GM21723 (cell line): ENCODE results near the gene RUNX1.
"Not testable (repeated sequence)": the region's sequence is repeated elsewhere in the genome, so short reads cannot be mapped to it uniquely, and the experiment has no call there.

ENCODE experiments used
- ATAC-seq: cut with Tn5 transposase; IDR thresholded peaks from one replicate; pipeline ENCODE4 v1.9.1; 2021; ENCODE audit warnings: mild to moderate bottlenecking, moderate library complexity; ENCODE audit not compliant: unreplicated experiment

RUNX1 gene

DNA sequence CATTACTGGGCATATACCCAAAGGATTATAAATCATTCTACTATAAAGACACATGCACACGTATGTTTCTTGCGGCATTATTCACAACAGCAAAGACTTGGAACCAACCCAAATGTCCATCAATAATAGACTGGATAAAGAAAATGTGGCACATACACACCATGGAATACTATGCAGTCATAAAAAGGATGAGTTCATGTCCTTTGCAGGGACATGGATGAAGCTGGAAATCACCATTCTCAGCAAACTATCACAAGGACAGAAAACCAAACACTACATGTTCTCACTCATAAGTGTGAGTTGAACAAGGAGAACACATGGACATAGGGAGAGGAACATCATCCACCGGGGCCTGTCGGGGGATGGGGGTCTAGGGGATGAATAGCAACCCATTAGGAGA lies 97.2 kb downstream of the RUNX1 start:
- ATAC-seq, result not testable (repeated sequence)

DNA sequence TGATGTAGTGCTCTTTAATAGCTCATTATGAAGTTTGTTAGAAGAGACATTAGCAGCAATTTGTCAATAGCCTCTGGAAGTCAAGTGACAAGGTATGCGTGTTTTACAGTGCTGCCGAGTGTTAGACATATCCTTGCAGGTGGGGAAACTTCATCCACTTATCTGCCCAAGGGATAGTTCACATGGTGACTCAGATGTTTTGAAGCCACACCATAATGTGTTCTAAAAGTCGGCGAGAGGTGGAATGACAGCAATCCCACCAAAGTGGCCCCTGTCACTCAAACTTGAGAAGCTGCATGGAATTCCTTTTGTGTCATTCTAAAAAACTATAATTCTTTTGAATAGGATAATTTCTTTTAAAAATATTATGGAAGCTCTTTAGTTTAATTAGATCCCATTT lies 98.1 kb downstream of the RUNX1 start:
- ATAC-seq, result no peak

DNA sequence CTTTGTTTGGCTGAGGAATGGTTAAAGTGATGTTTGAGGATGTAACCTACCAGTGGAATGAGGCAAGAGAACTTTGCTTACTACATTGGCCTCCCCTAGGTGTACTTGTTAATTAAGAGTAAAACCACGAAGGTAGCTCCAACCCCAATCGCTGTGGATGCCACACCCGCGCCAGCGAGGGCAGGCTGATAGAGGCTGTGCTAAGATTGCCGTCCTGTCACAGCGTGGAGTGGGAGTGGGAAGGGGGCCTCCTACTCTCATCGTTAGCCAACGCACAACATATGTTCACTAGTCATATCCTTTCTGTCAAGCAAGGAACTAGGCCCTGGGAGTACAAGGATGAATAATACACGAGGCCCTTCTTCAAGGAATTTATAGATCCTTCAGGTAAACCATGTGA lies 99.6 kb downstream of the RUNX1 start:
- ATAC-seq, result no peak

DNA sequence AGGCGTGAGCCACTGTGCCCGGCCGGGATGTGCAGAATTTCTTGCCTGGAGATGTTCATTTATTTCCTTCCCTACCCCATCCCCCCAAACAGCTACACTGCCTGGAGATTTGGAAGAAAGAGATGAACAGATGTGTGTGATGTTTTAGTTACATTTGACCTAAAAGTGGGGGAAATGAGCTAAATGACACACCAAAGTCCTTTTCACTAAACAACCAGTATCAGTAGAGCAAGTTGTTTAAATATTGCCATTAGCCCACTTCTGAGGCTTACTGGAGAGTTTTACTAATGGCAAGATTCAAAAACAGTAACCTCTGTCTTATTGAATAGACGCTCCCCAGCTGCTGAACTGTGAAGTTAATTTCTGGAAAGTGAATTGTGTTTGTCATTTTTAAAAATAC lies 100.1 kb downstream of the RUNX1 start:
- ATAC-seq, result no peak

DNA sequence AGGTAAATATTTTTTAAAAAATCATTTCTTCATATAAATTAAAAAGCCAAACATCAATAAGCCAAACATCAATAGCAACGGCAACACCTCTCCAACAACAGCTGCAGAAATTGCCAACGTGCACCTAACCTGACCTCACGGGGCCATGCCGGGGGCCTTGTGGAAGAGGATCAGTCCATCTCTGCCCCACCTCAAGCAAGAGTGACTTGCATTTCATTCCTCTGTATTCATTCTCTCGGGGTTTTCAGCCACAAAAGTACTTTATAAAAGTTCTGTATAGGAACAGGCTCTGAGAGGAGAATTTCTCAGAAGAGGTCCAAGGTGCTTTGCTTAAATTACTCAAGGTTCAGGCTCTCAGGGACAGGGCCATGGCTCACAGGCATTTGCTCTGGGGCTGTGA lies 100.9 kb downstream of the RUNX1 start:
- no peak for ATAC-seq

DNA sequence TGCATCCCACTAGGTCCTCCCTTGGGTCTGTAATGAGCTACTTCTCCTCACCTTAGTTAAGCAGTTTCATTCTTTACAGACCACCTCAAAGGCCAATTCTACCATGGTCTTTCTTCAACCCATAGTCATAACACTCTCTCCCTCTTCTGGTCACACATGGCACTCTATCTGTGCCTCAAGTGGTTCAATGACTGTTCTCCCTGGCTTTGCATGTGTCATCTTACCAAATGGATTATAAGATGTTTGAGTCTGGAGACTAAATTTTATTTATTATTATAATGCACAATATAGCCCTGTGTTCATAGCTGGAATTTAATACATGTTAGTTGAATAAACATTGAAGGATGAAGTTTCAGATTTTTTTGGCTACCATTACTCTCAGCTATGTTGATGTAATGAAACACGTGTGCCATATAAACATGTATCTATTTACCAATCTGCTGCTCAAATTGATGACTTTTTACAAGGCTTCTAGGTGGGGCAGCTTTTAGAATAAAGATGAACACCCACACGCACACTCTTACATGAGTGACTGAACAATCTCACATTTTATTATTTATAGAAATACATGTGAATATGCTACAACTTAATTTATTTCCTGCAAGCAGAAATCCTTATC lies 102.1 kb downstream of the RUNX1 start:
- ATAC-seq, result no peak

DNA sequence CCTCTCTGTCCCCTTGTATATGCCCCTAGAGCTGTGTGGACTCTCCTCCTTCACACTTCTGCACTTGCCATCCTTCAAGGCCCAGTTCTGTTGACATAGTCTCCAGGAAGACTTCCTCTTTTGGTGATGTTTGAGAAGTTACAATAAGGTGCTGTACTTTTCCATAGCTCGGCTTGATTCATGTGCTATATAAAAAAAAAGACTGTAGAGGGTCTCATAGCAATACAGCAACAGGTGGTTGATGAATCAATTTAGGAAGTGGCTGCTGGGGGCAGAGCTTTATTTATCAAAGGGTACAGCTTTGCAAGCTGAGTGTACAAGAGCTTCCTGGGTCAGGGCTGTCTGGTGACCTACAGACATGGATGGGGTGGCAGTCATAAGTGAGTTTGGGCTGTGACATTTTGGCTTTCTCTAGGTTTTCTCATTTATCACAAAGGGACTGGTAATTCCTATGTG lies 102.7 kb downstream of the RUNX1 start:
- ATAC-seq, result no peak

DNA sequence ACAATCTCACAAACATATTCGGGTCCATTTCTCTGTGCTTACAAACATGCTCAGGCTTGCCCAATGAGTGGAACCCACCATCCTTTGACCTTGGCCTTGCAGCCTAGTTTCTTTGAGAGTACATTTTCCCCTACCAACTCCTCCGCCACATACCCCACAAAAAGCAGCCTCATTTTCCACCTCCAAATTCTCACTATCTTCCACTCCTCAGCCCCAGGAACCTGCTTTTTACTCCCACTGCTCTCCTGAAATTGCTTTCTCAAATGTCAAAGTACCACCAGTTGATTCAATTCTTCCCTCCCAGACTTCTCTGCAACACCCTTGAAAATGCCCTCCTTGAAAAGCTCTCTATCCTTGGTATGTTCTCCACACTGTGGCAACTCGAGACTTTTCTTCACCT lies 103.8 kb downstream of the RUNX1 start:
- ATAC-seq, result no peak

DNA sequence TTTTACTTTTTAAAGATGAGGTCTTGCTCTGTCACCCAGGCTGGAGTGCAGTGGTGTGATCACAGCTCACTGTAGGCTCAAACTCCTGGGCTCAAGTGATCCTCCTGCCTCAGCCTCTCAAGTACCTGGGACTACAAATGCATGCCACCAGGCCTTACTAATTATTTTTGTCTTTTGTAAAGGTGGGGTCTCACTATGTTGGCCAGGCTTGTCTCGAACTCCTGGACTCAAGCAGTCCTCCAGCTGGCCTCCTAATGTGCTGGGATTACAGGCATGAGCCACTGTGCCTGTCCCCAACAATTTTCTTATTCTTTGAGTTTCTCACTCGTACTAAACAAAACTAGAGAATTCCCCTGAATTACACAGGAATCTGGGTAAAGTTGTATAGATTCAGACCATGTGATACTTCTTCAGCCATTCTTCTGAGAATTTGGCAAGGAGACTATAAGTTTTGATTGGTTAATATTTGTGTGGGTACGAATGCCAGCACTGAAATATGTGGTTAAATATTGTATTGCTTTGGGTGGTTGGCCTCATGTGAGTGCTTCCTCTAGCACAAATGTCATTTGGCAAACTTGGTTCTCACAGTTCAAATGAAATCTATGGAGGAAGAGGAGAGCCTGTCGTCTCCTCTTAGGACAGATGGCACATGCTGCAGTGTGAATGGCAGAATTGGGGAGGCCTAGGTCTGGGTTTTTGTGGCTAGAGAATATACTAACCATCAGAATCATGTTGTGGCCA lies 104.9 kb downstream of the RUNX1 start:
- no peak for ATAC-seq

DNA sequence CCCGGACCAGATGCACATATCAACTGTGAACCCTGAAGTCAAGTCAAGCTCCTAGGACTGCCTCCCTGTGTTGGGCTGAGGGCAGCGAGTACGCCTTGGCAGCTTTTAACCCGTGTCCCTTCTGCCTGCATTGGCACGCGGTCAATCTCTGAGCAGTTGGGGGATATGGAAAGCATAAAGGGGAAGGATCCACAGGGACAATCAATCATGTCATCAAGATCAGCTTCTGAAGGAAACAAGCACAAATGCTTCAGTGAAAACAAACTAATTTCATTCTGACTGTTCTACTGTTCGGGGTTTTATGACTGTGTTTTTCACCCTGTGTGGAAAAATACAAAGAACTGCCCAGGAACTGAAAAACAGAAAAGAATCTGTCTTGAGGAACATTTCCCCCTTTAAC lies 106.2 kb downstream of the RUNX1 start:
- no peak for ATAC-seq

DNA sequence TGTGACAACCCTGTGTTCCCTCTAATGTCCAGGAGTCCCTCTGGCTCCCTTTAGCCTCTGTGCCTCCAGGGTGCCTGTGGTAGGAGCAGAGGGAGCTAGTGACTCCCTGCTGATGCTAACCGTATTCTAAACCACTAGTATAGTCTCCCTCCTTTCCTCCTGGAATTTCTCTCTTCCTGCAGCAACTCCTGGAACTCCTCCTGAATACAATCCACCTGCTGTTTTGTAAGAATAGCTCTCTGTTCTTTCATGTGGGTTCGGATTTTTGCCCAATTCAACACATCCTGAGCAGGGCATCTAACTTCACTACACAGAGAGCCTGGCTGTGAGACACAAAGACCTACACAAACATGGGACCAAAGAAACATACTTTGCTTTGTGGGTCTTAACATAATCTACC lies 107.9 kb downstream of the RUNX1 start:
- no peak for ATAC-seq

DNA sequence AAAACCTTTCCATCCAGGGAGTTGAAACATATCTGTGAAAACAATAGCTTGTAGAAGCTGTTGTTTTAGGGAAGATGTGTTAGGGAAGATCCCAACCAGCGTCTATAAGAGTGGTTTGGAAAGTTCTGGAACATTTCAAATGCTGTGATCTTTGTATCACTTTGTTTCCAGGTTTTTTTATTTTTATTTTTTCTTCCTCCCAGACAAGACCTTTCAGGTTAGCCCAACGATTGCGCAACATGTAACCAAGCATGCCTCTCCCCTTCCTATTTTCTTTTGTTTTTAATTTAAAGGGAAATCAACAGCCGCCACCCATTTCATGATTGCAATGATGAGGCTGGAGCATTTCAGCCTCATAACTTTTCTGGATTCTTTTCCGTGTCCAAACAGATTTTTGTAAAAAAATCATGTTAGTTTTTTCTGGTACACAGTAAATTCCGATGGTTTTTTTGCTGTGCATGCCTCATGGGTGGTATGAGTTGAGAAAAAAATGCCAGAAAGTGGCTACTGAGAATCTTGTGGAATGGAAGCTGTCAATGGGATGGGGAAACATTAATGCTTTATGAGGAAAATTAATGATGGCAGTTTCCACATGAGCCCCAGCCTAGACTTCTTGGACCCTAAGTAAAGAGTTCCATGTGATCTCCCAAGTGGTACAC lies 109.3 kb downstream of the RUNX1 start:
- ATAC-seq, result no peak

DNA sequence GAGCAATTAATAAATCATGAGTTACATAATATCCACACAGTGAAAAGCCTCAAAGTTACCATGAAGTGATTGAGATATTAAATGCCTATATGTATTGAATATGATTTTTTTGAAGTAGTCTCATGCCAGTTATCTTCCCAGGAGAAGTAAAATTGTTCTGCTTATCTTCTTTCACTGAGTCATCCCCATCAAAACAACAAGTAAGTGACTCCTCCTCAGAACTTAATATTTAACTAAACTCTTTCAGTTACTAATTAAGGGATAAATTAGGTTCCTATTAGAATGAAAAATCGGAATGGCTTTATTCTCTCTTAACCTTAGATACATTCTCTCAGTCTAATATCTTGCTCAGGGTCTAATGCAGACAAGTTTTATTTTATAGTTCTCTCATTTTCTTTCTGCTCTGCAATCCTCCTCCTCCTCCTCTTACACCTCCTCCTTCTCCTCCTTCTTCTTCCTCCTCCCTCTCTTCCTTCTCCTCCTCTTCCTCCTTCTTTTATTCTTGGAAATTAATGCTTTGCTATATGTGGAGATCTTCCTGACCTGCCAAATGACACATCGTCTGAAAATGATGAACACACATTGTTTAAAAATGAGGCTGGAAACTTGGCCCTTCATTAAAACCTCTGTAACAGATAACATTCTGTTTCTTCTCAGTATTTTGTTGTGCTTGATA lies 110.9 kb downstream of the RUNX1 start:
- no peak for ATAC-seq

DNA sequence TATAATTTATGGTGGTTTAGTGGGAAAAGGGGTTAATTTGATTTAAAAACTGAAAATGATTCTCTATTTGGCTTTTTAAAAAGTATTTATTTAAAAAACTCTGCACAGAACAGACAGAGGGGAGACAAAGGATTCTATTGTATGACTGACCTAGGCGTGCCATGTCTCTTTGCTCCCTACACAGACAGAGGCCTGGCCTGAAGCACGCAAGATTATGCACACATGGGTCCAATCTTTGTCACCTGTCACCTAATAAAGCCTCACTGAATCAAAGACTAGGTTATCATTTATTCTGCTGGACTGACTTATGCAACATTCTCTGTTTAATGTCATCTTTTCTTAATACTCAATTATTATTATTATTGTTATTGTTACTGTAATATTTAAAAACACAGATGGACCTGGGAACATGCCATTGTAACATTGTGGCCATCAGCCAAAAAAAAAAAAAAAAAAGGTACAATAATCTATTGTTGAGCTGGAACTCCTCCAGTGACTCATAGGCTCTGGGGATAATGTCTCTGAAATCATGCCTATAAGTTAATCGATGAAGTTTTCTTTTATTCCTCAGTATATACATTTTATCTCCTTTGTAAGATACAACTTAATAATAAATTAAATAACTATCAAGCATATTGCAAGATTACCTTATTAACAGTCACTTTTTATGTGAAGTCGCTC lies 112.1 kb downstream of the RUNX1 start:
- ATAC-seq, result no peak

DNA sequence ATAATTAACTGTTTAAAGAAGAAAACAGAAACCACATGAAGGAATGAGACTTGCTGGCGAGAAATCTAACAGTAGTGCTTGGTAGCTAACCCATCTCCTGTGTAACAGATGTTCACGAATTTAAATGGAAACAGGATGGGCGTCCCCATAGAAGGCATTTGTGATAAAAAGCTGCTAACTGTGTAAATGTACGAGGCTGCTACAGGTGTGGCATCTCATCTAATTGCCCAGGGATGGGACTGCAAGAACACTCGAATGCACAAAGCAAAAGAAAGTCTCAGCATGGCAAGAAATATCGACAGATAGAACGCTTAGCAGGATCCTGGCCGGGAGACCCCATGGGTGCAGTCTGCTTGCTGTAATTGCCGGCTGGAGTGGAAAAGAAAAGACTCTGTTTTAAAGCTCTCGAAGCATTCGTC lies 112.7 kb downstream of the RUNX1 start:
- no peak for ATAC-seq

DNA sequence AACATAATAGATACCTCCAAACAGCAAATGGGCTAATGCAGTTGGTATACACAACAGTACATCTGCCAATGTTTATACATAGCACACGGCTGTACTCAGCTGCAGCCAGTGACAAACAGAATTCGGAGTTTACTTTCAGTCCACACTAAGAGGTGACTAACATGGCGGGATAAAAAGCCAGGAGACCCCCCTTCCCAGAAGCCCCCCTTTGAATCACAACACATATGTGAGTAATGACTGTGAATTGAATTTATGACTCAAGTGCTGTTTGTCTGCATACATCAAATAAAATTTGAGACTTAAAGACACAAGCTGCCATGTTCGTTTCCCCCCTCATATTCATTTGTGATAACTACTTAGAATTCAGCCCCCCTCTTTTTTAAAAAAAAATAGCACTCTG lies 113.2 kb downstream of the RUNX1 start:
- no peak for ATAC-seq

DNA sequence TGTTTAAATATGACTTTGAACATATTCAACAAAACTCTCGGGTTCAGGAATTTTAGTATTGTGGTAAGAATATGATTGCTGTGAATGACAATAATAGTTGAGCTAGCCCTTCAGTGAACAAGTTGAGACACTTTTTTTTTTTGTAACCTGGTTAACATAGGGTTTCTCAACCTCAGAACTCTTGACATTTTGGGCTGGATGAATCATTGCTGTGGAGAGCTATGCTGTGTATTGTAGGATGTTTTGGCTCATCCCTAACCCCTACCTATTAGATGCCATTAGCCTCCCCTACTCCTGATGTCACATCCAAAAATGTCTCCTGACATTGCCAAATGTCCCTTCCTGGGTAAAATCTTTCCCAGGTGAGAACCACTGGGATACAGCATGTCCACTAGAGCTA lies 113.7 kb downstream of the RUNX1 start:
- no peak for ATAC-seq

DNA sequence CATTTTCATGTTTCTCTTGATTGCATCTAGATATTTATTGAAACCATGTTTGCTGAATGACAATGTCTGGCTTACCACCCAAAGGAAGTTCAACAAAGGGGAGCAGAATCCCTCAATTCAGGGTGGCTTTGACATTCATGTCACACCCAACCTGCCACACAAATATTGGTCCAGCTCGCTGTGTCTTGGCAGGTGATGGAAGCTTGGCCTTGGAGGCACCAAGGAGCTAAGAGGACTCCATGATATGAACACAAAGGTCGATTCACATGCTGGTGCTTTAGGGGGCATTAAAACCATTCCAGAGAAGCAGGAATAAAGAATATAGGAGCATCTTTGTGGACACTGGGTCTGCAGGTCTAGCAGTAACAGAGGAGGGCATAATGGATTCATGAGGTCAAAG lies 114.8 kb downstream of the RUNX1 start:
- ATAC-seq, result no peak

DNA sequence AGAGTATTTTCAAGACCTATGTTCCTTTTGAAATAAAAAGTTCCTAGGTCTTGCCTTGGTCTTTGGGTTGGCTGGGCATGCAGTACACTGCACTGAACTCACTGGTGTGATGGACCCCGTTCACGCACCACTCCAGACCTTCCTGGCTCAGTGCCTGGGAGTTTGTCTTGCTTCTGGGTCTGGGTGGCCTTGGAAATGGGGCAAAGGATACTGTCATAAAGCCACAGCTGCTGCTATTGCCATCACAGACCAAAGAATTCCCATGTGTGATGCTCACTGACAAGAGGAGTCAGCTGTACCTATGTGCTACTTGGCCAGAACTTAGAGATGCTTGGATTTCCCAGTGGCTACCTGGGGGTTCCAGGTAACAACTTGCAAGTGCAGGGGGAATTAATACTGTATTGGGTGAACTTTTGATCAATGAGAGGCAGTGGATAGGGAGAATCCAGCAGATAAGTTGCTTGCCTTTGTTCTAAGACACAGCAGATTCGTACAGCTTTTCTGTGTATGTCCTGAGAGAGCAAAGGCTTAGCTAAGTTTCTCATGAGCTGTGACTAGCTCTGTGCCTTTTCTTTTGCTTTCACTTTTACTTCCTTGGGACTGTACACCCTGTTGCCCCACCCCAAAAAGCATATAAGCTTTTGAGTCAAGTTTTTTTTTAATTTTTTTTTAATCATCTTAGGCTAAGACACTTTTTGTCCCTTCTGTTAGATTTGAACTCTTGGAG lies 115.3 kb downstream of the RUNX1 start:
- no peak for ATAC-seq

DNA sequence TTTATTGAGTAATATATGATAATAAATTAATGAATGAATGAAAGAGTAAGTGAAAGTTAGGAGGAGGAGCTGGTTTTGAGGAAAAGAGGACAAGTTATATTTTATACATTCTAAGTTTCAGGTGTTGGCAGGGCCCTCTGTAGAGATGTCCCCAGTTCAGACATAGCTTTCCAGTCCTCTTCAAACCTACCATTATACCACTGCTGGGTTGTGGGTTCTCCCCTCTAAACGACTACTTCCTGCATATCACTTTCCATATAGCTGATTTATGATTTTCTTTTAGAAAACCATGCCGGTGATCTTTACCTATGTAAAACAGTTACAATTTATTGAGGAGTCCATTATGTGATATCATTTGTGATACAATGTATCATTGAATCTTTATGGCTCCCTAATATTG lies 116.9 kb downstream of the RUNX1 start:
- ATAC-seq, result no peak
